HepG2 (cell line): ENCODE data around the gene TRAP1. TPM values are rescaled to one million over a fixed set of nuclear protein-coding genes. Genes with fewer than 3 reads are reported as not detected.

Experiments used
- CAMTA2 ChIP-seq: sonication (generic); formaldehyde crosslinking; IDR thresholded peaks from 2 replicates; pipeline ENCODE4 v1.4.0; 2020; ENCODE audit warnings: mild to moderate bottlenecking, missing genetic modification reagents, borderline replicate concordance
- DRAP1 ChIP-seq: IDR thresholded peaks from 2 replicates; pipeline ENCODE4 v1.6.1; 2016; ENCODE audit warnings: missing genetic modification reagents, missing compliant biosample characterization
- GABPA ChIP-seq, 2 experiments: IDR thresholded peaks; 2 replicates each; pipeline ENCODE4 v1.6.1; 2011 to 2016; ENCODE audit warnings: low read depth in 2 of 2, low read length in 1 of 2, missing biosample characterization in 1 of 2, missing genetic modification characterization in 1 of 2
- HBP1 ChIP-seq: IDR thresholded peaks from 2 replicates; pipeline ENCODE4 v1.6.1; 2016; ENCODE audit warnings: low read depth, control low read depth
- JUN ChIP-seq: sonication (generic); formaldehyde crosslinking; IDR thresholded peaks from 2 replicates; pipeline ENCODE4 v1.4.0; 2020; ENCODE audit warnings: mild to moderate bottlenecking, missing genetic modification reagents
- MAFF ChIP-seq: IDR thresholded peaks from 2 replicates; pipeline ENCODE4 v1.6.1; 2011; ENCODE audit warnings: low read depth, low read length, improper control_type of control experiment
- ZFP37 ChIP-seq: sonication (generic); formaldehyde crosslinking; IDR thresholded peaks from 2 replicates; pipeline ENCODE4 v1.4.0; 2020; ENCODE audit warnings: missing genetic modification reagents, borderline replicate concordance
- ZNF124 ChIP-seq: sonication (generic); formaldehyde crosslinking; IDR thresholded peaks from 2 replicates; pipeline ENCODE4 v1.4.0; 2020; ENCODE audit warnings: missing genetic modification reagents
- ZNF710 ChIP-seq: sonication (generic); formaldehyde crosslinking; IDR thresholded peaks from 2 replicates; pipeline ENCODE4 v1.5.0; 2020; ENCODE audit warnings: mild to moderate bottlenecking, missing genetic modification reagents, borderline replicate concordance
- ZSCAN30 ChIP-seq: sonication (generic); formaldehyde crosslinking; IDR thresholded peaks from 2 replicates; pipeline ENCODE4 v1.5.0; 2020; ENCODE audit warnings: mild to moderate bottlenecking, missing genetic modification reagents
- ZSCAN31 ChIP-seq: sonication (generic); formaldehyde crosslinking; IDR thresholded peaks from 2 replicates; pipeline ENCODE4 v1.5.0; 2020; ENCODE audit warnings: low read depth, mild to moderate bottlenecking, missing genetic modification reagents
- polyA plus RNA-seq, 8 experiments: library from polyadenylated mRNA; depleted of rRNA in 3 of 8; stranded (reverse) in 7 of 8; unstranded in 1 of 8; fragments of >200 nt; fragmentation: Illumina TruSeq in 4 of 8; extraction: Trizol in 4 of 8; gene quantifications; 2 replicates each; pipeline versions ENCODE4 v1.2.1 to v1.2.3, GENCODE V29; 2011 to 2016; ENCODE audit warnings: low read depth in 4 of 8, missing spikeins in 1 of 8, mixed read lengths in 1 of 8; ENCODE audit not compliant: insufficient read depth in 1 of 8
- total RNA-seq, 5 experiments: library from RNA; depleted of rRNA; stranded (reverse); fragments of >200 nt; fragmentation: Illumina TruSeq; extraction: Trizol; gene quantifications; 2 replicates each; pipeline ENCODE4 v1.2.3, GENCODE V29; 2016; ENCODE audit warnings: low read depth in 1 of 5

TRAP1 gene
- total and polyA plus RNA-seq, 2 of the 13 experiments (the other 11 are each of a cell fraction or from before 2014, with no cell fraction given), result 127 to 240 TPM

DNA sequence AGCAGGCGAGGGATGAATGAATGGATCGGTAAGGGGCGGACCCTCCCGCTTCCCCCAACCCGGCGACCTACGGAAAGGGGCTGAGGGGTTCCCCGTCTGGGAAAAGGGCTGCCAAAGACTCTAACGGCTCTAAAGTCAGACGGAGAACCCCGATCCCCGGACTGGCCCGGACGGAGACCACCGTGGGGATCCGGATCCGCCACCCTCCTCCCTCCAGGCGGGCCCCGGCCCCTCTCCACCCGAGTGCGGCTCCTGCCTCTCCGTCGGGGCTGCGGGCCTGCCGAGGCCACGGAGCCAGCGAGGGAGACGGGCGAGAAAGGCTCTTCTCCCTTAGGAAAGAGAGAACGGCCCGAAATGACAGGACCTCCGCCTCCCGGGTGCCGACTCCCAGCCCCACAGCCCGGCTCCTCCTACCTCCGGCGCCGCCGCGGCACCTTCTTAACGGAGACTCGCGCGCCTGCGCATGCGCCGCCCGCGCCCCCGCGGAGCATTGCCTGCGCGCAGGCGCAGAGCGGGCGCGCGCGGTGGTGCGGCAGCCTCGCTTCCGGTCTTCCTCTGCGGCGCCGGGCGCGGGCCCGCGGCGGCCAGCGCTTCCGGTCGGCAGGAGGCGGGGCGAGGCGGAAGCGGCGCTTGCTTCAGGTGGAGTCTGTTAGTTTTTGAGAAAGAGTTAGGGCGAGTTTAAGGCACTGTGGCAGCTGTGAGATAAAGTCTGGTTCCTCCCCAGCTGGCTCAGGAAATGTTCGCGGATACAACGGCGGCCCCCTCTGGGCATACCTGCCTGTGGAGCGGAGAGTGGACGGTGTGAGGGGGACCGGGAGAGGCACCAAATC is 106.0 kb downstream of the TRAP1 start, which contains the start of gene SLX4 (continued):
- peak; percentile 96 for TF ChIP-seq HBP1 (CRISPR knock-in tag)
- TF ChIP-seq MAFF, result no peak
- 0 out of 2 replicates have a peak, but pooled peaks have one; percentile 51 for TF ChIP-seq CAMTA2 (CRISPR knock-in tag)
- TF ChIP-seq ZSCAN31 (CRISPR knock-in tag), result peak; percentile 71; the same call in 1 of the 2 replicates
- TF ChIP-seq GABPA (IDR thresholded peaks at IDR 0.05; ENCODE audit: low read depth, low read length), result peak; percentile 89
- peak; percentile 69 for TF ChIP-seq GABPA (CRISPR knock-in tag; IDR thresholded peaks at IDR 0.05; ENCODE audit: low read depth)
- TF ChIP-seq ZNF124 (CRISPR knock-in tag), result 0 out of 2 replicates have a peak, but pooled peaks have one; percentile 3
- no peak for TF ChIP-seq ZSCAN30 (CRISPR knock-in tag)
- peak; percentile 61; the same call in 1 of the 2 replicates for TF ChIP-seq ZNF710 (CRISPR knock-in tag)
- no peak for TF ChIP-seq JUN (CRISPR knock-in tag)
- peak; percentile 39; the same call in 1 of the 2 replicates for TF ChIP-seq DRAP1 (CRISPR knock-in tag)
- no peak for TF ChIP-seq ZFP37 (CRISPR knock-in tag)
- TF ChIP-seq, all 625 proteins: peak for 130
